HG03064 (cell line): Measurements from ENCODE around the gene TMEM167B.
A peak's percentile ranks its signal among the peaks of the same experiment; 100 is the strongest.

ENCODE experiments used
- ATAC-seq: cut with Tn5 transposase; IDR thresholded peaks from one replicate; pipeline ENCODE4 v1.9.1; 2021; ENCODE audit warnings: low read depth; ENCODE audit not compliant: unreplicated experiment

Gene TMEM167B

DNA sequence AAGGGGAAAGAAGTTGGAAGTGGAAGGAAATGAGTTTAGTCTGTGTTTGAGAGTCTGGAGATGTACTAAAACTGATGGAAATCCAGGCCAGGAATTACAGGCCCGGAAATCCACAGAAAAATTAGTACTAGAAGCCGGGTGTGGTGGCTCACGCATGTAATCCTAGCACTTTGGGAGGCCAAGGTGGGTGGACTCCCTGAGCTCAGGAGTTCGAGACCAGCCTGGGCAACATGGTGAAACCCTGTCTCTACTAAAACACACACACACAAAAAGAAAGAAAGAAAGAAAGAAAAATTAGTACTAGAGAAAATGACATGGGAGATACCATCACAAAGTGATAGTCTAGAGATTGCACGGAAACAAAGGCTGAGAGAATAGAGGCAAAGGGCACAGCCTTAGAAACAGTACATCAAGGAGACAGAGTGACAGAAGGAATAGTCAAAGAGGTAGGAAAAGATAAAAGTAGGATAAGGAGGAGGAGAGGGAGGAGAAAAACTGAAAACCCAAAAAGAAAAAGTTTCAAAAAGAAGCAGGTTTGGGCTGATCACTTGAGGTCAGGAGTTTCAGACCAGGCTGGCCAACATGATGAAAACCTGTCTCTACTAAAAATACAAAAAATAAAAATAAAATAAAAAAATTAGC, 10.0 kb upstream of the TMEM167B start:
- ATAC-seq: no peak

DNA sequence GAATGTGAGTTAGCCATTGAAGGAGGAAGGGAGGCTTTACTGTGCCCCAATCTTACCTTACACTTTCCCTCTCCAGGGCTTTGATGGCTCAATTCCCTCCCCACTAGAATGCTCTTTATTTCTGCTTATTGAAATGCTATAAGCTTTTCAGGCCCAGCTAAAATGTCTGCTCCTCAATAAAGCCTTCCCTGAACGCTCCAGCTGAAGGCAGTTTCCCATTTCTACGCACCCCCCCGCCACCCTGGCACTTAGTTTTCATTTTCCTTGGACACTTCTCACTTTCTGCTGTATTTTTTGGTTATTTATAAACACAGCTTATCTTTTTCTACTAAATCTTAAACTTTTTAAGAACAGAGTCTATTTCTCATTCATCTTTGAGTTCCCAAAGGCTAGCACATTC, 7.1 kb upstream of the TMEM167B start:
- no peak for ATAC-seq

DNA sequence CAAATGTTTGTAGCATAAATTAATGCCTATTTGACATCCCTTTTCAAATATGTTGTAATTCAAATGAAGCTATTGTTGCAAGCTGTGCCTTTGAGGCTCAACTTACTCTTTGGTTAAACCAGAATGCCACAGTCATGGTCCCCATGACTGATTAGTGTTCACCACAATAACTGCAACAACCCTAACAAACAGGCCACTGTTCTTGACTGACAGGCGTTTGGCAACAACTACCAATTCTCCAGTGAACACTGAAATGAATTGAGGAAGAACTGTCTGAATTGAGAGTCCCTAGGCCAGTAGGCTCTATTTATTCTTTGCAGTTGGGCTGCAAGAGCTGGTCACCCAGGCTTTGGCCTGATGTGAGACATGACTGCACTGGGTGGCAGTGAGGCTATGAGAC, 6.6 kb upstream of the TMEM167B start:
- no peak for ATAC-seq

DNA sequence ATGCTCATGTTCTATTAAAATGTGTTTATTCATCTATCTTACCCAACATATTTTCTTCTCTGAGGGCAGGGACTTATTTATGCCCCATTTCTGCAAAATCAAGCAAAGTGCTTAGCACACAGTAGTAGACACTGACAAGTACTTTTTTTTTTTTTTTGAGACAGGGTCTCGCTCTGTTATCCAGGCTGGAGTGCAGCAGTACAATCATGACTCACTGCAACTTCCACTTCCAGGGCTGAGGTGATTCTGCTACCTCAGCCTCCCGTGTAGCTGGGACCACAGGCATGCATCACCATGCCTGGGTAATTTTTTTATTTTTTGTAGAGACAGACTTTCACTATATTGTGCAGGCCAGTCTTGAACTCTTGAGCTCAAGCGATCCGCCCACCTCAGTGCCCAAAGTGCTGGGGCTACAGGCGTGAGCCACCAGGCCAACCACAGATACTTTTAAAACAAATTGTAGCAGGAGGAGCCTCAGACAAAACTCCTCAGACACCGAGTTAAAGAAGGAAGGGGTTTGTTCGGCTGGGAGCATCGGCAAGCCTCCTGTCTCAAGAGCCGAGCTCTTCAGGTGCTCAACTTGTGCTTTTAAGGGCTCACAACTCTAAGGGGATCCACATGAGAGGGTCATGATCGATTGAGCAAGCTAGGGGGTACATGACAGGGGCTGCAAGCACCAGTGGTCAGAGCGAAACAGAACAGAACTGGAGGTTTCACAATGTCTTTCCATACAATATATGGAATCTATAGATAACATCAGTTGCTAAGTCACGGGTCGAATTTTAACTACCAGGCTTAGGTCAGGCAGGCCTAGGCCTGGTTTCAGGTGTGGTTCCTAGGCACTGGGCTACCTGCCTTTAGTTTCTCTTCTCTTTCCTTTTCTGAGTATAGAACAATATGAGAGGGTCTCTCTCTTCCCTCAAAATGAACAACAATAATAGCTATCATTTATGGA, 5.7 kb upstream of the TMEM167B start:
- no peak for ATAC-seq

DNA sequence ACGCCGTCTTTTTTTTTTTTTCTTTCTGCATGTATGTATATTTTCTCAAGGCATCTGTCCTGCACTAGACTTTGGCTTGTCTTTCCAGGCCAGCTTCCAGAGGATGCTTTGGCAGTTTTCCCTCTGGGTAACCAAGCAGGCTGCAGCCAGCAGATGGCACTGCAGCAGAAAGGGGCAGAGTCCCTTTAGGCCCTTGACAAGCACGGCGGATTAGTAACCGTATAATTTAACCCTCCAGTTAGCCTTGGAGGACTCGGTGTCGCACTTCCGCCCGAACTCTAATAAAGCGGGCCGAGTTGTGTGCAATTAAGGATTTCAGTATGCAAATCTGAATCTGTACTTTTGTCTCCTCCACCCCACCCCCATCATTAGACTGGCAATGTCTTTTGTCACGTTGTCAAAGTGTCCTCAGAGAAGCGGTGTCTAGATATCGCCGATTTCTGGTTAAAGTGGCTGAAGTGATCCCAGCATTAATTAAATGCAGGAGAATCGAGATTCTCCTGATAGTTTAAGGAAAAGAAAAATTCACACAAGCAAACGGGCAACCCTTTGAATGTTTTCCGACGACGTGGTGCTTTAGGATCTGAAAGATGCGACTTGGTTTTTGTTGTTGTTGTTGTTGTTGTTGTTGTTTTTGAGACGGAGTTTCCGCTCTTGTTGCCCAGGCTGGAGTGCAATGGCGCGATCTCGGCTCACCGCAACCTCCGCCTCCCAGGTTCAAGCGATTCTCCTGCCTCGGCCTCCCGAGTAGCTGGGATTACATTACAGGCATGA, 1.1 kb upstream of the TMEM167B start:
- no peak for ATAC-seq

DNA sequence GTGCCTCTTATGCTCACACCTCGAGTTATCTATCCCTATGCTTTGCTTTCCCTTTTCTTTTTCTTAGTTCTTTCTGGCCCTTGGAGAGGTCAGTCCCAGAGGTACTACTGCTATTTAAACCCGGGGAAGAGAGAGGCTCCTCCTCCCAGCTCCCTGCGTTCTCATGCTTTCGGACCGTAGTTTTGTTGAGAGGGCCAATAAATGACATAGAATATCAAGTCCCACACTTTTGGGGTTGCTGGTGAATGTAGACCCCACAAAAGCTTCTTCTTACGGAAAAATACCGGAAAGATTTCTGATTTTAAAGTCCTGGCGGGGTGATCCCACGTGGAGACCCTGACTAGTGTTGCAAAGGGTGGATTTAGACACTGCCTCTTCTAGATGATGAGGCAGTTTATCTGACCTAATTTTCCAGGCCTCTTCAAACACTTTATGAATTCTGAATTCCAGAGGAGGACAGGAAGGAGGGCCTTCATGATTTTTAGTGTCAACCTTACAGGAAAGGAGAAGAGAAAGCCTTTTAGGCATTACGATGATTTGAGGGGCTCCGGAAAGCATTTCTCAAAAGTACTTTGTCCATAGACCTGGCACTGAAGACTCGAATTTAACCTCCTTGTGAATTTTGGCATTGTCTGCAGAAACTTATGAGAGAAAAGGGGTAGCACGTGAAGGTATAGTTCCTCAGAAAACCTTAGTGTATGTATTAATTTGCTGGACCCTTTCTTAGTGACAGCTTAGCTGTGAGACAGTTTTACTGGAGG, 694 bp downstream of the TMEM167B start:
- ATAC-seq: peak; percentile 41

DNA sequence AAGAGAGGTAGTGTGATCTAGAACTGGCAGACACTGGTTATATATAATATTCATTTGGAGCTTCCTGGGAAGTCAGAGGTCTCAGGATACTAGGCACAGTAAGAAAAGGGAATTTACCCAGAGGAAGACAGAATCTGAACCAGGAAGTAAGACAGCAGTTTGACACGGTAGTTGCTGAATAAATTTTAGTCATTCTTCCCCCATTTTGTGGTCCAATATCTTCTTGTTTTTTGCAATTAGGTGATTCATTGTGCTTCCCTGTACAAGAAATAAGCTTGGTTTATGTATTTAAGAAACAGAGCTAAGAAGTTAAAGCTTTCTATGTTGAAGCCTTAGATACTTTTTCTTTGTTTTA, 1.3 kb downstream of the TMEM167B start:
- ATAC-seq: no peak

DNA sequence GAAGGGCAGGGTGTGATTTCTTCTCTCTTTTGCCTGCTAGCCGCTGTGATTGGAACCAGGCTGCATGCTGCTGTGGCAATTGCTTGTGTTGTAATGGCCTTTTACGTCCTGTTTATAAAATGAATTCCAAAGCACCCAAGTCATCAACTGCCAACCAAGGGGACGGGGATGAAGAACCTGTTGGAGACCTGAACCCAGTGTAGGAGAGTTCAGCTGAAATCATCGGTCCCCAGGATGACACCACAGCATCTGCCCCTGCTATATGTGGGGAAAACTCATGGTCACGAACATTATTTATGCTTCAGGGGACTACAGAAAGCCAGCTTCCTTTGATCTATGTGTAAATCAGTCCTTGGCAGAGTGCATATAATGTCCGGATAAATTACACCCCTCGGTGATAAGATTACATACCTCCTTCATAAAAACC, 3.8 kb downstream of the TMEM167B start:
- ATAC-seq: no peak

DNA sequence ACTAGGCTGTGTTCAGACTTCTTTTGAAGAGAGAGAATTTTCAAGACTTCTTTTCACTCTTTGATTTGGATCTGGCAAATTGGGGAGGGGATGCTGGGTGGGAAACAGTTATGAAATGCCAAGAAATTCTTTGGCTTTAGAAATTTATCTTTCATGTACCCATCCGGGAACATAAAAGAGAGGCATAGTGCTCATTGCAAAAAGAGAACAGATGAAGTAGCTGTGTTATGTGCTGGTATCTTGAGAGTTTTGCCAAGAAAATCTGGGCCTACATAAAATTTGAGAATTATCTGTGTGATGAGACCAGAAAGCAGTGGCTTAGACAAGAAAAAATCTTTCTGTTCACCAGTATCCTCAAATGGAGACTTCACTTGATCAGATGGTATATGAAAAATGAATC, 4.3 kb downstream of the TMEM167B start:
- no peak for ATAC-seq

DNA sequence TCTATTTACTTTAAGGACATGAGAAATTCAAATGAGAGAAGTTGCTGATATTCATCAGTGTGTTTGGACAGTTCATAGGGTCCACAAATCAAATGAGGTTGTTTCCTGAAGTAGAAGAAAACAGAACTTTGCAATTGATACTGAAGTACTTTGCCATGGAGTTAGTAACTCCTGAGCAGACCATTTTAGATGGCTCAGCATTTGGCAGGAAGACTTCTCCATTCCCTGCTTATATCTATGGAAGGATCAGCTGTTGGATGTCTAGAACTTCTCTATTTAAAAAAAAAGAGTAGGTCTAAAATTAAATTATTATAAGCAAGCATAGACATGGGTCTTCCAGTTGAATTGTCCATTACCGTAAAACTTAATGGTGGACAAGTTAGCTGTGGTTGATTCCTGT, 5.1 kb downstream of the TMEM167B start:
- ATAC-seq: no peak

DNA sequence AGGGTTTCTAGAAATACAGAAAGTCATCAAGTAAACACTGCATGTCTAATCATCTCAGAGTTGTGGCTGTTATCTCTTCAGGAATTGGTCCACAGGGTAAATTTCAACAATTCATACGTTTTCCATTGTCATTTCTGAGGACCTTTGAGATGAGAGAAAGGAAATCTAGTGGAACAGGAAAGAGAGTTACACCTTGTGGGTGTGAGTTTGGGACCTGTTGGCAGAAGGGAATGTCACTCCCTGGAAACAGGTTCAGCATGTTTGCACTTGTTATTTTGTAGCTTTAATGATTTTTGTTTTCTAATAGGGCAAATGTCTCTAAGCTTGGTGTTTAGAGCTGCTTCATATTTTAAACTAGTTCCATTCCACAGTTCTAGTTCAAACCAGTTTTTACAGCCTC, 5.6 kb downstream of the TMEM167B start:
- ATAC-seq: no peak

DNA sequence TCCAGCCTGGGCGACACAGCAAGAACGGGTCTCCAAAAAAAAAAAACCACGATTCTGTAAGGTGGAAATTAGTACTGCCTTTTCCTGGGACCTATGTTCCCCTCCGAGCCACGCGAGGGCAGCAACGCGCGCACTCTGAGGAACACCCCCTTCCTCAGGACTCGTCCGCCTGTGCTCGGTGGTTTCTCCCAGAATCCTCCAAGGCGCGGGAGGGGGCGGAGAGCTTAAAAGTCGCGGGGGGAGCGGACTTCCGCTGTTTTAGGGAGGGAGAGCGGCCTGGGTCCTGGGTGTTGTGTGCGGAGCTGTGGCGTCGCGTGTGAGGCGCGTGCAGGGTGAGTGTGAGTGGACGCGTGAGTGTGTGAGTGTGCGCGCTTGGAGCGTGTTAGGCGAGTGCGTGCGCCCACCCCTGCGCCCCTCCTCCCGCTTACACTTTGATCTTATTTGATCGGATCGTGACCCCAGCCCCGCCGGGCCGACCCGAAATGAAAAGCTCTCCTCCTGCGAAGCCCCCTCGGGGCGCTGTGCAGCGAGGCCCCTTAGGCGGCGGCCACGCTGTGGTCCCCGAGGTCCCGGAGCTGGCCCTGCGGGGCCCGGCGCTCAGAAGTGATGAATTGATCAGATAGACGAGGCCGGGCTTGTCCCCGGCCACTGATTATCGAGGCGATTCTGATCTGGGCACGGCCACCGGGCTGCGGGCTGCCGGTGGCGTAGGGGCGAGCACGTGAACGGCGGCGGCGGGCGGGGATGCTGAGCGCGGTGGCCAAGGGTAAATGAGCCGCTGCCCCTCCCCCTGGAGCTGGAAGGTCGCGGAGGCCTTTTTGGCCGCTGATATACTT, 9.6 kb downstream of the TMEM167B start:
- ATAC-seq: peak; percentile 85

DNA sequence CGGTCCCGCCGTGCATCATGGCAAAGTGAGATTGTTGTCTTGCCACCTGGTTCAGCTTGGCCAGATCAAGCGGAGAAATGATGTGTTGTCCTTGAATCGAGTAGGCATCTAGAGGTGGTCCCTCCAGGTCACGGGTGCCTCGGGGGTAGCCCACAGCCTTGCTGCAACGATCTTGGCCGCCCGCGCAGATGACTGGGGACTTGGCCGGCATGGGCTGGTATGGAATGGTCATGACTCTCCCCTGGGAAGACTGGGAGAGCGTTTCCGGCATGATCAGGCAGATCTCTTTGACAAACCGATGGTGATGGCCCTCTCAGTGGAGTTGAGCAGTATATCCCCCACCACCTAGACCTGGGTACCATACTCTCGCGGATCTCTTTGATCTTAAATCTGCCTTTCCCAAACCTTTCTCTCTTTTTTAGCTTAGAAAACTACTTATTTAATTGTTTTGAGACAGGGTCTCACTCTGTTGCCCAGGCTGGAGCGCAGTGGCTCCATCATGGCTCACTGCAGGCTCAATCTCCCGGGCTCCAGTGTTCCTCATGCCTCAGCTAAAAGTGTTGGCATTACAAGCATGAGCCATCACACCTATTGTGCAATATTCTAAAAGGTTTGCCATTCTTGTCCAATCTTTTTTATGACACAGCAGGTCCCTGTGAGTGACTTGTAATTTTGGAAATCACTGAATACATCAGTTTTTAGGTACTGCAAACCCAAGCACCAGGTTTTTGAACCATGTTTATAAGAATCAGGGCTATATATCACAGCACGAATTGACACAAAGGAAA, 14.0 kb downstream of the TMEM167B start:
- ATAC-seq: no peak

DNA sequence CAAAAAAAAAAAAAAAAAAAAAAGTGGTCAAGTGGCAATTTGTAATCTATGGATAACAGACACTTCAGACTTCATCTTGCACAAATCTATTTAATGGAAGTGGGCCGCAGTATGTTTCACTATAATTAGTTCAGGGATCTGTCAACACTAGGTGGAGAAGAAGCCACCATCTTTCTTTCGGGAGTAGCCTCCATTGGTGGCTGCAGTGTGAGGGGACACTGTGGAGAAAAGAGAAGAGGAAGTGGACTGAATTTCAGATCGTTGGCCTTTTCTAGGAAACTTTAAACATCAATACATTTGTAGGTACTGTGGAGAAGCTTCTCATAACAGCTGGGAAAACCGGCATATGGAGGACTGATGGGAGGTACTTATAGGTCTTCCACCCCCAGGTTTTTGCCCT, 15.3 kb downstream of the TMEM167B start:
- ATAC-seq: no peak

DNA sequence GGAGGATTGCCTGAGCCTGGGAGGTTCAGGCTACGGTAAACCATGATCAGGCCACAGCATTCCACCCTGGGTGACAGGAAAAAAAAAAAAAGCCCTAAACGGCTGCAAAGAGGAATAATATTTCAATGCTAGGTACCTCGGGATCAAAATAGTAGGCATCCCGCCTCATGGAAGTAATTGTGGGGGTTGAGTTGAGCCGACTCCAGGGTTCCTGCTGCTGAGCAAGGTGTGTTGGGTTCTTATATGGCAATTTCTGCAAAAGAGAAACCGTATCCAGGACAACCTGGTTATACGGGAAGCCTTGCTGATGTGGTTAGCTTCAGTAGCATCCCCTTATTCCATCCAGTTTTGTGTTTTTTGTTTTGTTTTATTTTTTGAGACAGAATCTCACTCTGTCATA, 17.2 kb downstream of the TMEM167B start:
- no peak for ATAC-seq

DNA sequence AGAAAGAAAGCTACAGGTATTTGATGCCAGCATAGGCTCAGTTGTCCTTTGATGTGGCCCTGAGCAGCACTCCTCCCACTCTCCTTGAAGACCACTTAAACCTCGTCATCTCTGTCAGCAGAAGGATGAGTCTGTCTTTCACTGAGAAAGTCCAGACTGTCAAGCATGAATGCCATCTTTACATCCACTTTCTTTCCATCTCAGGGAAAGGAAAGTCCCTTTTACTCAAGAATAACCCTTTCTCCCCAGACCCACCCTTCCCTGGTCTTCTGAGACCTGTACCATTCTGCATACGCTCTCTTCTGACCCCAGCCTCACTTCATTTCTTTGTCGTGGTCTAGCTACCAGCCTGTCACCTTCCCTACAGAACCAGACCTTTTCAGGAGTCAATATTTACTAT, 19.3 kb downstream of the TMEM167B start:
- no peak for ATAC-seq

DNA sequence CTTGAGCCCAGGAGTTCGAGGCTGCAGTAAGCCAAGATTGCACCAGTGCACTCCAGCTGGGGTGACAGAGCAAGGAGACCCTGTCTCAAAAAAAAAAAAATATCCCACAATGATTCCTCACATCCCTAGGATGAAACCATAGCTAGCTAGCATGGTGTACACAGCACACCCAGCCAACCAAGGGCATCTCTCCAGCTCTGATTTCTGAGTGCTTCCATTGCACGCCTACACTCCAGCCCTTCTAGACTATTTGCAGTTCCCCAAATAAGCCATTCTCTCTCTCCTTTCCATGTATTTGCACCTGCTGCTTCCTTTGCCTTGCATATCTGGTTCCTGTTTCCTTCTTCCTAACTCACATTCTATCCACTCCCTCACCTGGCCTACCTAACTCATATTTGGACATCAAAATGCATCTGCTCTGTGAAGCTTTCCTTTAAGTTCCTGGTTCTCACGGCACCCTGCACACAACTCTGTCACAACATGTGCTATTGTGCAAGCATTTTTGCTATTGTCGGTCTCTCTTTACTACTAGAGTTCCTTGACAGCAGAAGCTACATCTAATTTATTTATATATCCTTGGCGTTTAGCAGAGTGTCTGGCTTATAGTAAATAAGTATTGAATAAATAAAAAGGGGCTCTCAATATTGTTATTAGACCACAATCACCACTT, 21.0 kb downstream of the TMEM167B start:
- no peak for ATAC-seq

DNA sequence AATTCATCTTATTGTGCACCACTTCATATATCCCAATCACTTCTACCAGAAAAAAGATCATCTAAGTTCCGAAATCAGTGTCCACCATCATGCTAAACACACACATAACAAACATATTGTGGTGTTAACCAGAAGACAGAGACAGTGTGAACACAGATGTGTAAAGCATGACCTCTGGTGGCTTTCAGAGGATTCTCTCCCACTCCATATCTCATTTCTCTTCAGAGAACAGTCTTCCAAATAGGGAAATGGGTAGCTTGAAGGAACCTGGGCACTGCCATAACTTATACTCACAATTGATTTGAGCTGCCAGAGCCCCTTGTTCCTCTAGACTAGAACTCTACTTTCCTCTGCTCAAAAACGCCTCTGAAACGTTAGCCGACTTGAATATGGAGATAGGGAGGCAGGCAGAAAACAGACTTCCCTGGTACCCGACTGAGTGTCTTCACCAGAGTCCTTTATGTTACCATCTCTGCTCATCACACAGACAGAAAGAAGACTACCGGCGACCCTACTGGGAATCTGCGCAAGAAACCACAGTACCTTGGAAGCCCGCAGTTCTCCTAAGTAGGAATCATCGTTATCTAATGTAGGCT, 21.6 kb downstream of the TMEM167B start:
- no peak for ATAC-seq
